Measurements from ENCODE around the gene SPACDR.

- TF ChIP-seq, protein P1, sequence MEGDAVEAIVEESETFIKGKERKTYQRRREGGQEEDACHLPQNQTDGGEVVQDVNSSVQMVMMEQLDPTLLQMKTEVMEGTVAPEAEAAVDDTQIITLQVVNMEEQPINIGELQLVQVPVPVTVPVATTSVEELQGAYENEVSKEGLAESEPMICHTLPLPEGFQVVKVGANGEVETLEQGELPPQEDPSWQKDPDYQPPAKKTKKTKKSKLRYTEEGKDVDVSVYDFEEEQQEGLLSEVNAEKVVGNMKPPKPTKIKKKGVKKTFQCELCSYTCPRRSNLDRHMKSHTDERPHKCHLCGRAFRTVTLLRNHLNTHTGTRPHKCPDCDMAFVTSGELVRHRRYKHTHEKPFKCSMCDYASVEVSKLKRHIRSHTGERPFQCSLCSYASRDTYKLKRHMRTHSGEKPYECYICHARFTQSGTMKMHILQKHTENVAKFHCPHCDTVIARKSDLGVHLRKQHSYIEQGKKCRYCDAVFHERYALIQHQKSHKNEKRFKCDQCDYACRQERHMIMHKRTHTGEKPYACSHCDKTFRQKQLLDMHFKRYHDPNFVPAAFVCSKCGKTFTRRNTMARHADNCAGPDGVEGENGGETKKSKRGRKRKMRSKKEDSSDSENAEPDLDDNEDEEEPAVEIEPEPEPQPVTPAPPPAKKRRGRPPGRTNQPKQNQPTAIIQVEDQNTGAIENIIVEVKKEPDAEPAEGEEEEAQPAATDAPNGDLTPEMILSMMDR (conservative IDR thresholded peaks at IDR 0.05; ENCODE audit: low read depth in 2 of 2): no peak
- TF ChIP-seq POLR2AphosphoS5 (IDR thresholded peaks at IDR 0.05; ENCODE audit: low read depth): no peak
- TF ChIP-seq REST (IDR thresholded peaks at IDR 0.05; ENCODE audit: unreplicated experiment): no peak
- no peak for TF ChIP-seq EZH2 (IDR thresholded peaks at IDR 0.05; ENCODE audit: low read depth, unreplicated experiment)
- no peak for TF ChIP-seq ZNF114 (CRISPR knock-in tag; IDR thresholded peaks at IDR 0.05)
- no peak for TF ChIP-seq CREB1 (CRISPR knock-in tag; IDR thresholded peaks at IDR 0.05; ENCODE audit: low read depth)
- no peak for TF ChIP-seq EZH2phosphoT487 (IDR thresholded peaks at IDR 0.05; ENCODE audit: unreplicated experiment)
- no peak for TF ChIP-seq STAT1 (IDR thresholded peaks at IDR 0.05; ENCODE audit: unreplicated experiment)
- TF ChIP-seq JUNB (IDR thresholded peaks at IDR 0.05; ENCODE audit: unreplicated experiment): no peak
- TF ChIP-seq, protein P2, sequence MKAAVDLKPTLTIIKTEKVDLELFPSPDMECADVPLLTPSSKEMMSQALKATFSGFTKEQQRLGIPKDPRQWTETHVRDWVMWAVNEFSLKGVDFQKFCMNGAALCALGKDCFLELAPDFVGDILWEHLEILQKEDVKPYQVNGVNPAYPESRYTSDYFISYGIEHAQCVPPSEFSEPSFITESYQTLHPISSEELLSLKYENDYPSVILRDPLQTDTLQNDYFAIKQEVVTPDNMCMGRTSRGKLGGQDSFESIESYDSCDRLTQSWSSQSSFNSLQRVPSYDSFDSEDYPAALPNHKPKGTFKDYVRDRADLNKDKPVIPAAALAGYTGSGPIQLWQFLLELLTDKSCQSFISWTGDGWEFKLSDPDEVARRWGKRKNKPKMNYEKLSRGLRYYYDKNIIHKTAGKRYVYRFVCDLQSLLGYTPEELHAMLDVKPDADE (IDR thresholded peaks at IDR 0.05): no peak
- TF ChIP-seq NANOG (IDR thresholded peaks at IDR 0.05; ENCODE audit: borderline replicate concordance): no peak
- TF ChIP-seq ZNF331 (CRISPR knock-in tag; IDR thresholded peaks at IDR 0.05; ENCODE audit: low read depth): no peak
Measured at GRCh38 chr7:100433276-100433591, 30.8 kb downstream of the SPACDR start.

All from GM23338 (cell line).